NCI-H226 (cell line): ENCODE data around the gene C16orf92.
"Not testable (repeated sequence)": the region's sequence is repeated elsewhere in the genome, so short reads cannot be mapped to it uniquely, and the experiment has no call there.

ENCODE experiments used
- DNase-seq: peaks from one replicate; pipeline ENCODE4 v3.0.0-alpha.2; 2015

C16orf92 gene

GRCh38 chr16:30005341-30006094, 17.5 kb upstream of the C16orf92 start:
- DNase-seq, result no peak

- DNase-seq, result no peak
These were observed 16.9 kb upstream of the C16orf92 start for GRCh38 chr16:30006095-30006473.

GRCh38 chr16:30006659-30007377, 16.2 kb upstream of the C16orf92 start:
- DNase-seq, result no peak

GRCh38 chr16:30007378-30007895, 15.6 kb upstream of the C16orf92 start:
- no peak for DNase-seq

- no peak for DNase-seq
These were observed 13.7 kb upstream of the C16orf92 start for GRCh38 chr16:30009085-30009862.

GRCh38 chr16:30009990-30010843, 12.8 kb upstream of the C16orf92 start:
- DNase-seq, result no peak

- DNase-seq, result no peak
These were observed 11.9 kb upstream of the C16orf92 start, which contains the start of gene DOC2A for GRCh38 chr16:30010844-30011713. TSS of gene DOC2A (minus strand) at chr16:30011027. CDS start at chr16:30010222, 805 bp downstream.

GRCh38 chr16:30011714-30012504, 11.1 kb upstream of the C16orf92 start:
- DNase-seq, result no peak

GRCh38 chr16:30012598-30012997, 10.4 kb upstream of the C16orf92 start:
- not testable (repeated sequence) for DNase-seq

GRCh38 chr16:30015450-30015849, 7.5 kb upstream of the C16orf92 start:
- not testable (repeated sequence) for DNase-seq

GRCh38 chr16:30016555-30017276, 6.3 kb upstream of the C16orf92 start:
- DNase-seq, result no peak

- DNase-seq, result no peak
These were observed 5.7 kb upstream of the C16orf92 start for GRCh38 chr16:30017277-30017656.

- not testable (repeated sequence) for DNase-seq
These were observed 5.1 kb upstream of the C16orf92 start for GRCh38 chr16:30017937-30018336.

- peak; percentile 39 for DNase-seq
These were observed 4.3 kb upstream of the C16orf92 start for GRCh38 chr16:30018731-30019158.

GRCh38 chr16:30023586-30023985, 588 bp downstream of the C16orf92 start:
- no peak for DNase-seq

- no peak for DNase-seq
These were observed 1.5 kb downstream of the C16orf92 start for GRCh38 chr16:30024451-30024850.

GRCh38 chr16:30025156-30025555, 2.2 kb downstream of the C16orf92 start:
- no peak for DNase-seq

- no peak for DNase-seq
These were observed 2.6 kb downstream of the C16orf92 start for GRCh38 chr16:30025574-30025973.

GRCh38 chr16:30026449-30026848, 3.5 kb downstream of the C16orf92 start:
- no peak for DNase-seq
